CD4-positive, alpha-beta T cell (primary cell): Measurements from ENCODE around the gene ZNF792. TPM values are rescaled to one million over a fixed set of nuclear protein-coding genes. Genes with fewer than 3 reads are reported as not detected.

Experiments
- ATAC-seq: fragments of 200-7000 bp; cut with Tn5 transposase; one replicate; pipeline ENCODE4 v1.10.0; 2022; ENCODE audit warnings: mild to moderate bottlenecking; ENCODE audit not compliant: poor library complexity
- CTCF ChIA-PET: fragments of 350-600 bp; sonication (Branson Sonifier 250); formaldehyde crosslinking; loops from one replicate; lab custom pipeline; 2021; ENCODE audit warnings: antibody characterized with exemption, inconsistent platforms; lab: Charles Lee
- POLR2A ChIA-PET: fragments of 350-600 bp; sonication (Branson Sonifier 250); formaldehyde crosslinking; loops from one replicate; lab custom pipeline; 2021; ENCODE audit warnings: antibody characterized with exemption, inconsistent platforms; lab: Charles Lee
- DNase-seq, 14 experiments: peaks; one replicate each; pipeline ENCODE4 v3.0.0-alpha.2; 2013 to 2020; ENCODE audit warnings: mixed read lengths in 2 of 14
- H3K27ac ChIP-seq, 2 donors: one replicate each; pipeline versions ENCODE4 v1.5.1 to v1.7.0; 2013; ENCODE audit warnings: low read length in 2 of 2, low read depth in 1 of 2, mild to moderate bottlenecking in 1 of 2
- H3K27me3 ChIP-seq, 2 experiments: 1 replicate in 1 of 2; 2 replicates in 1 of 2; pipeline versions ENCODE4 v1.6.1 to v1.7.0; 2013; ENCODE audit warnings: low read length in 2 of 2, control low read depth in 1 of 2, mild to moderate bottlenecking in 1 of 2, moderate library complexity in 1 of 2; ENCODE audit not compliant: insufficient read depth in 2 of 2, control insufficient read depth in 1 of 2
- H3K36me3 ChIP-seq: one replicate; pipeline ENCODE4 v1.6.1; 2013; ENCODE audit warnings: low read length, control low read depth; ENCODE audit not compliant: insufficient read depth
- H3K4me1 ChIP-seq: one replicate; pipeline ENCODE4 v1.6.1; 2013; ENCODE audit warnings: low read length, control low read depth; ENCODE audit not compliant: insufficient read depth
- H3K4me3 ChIP-seq: one replicate; pipeline ENCODE4 v1.5.1; 2013; ENCODE audit warnings: mild to moderate bottlenecking, low read length, moderate library complexity
- H3K9me3 ChIP-seq, 2 experiments: 1 replicate in 1 of 2; 2 replicates in 1 of 2; pipeline versions ENCODE4 v1.6.1 to v1.7.0; 2013; ENCODE audit warnings: low read length in 2 of 2, mild to moderate bottlenecking in 2 of 2, control low read depth in 1 of 2, moderate library complexity in 1 of 2; ENCODE audit not compliant: control insufficient read depth in 1 of 2, insufficient read depth in 1 of 2
- H3K27ac Mint-ChIP-seq: one replicate; pipeline ENCODE4 v1.8.0; 2020; ENCODE audit warnings: mixed read lengths
- H3K27me3 Mint-ChIP-seq: one replicate; pipeline ENCODE4 v1.8.0; 2021; ENCODE audit warnings: mixed read lengths
- H3K36me3 Mint-ChIP-seq: one replicate; pipeline ENCODE4 v1.8.0; 2021; ENCODE audit warnings: low read depth, mixed read lengths
- H3K4me1 Mint-ChIP-seq: one replicate; pipeline ENCODE4 v1.8.0; 2021; ENCODE audit warnings: low read depth, mixed read lengths
- H3K4me3 Mint-ChIP-seq: one replicate; pipeline ENCODE4 v1.8.0; 2020; ENCODE audit warnings: mild to moderate bottlenecking, mixed read lengths
- H3K9me3 Mint-ChIP-seq: one replicate; pipeline ENCODE4 v1.8.0; 2020; ENCODE audit warnings: mixed read lengths
- intact Hi-C, 2 experiments: fragments of 100-400 bp; cut with DNase I in 1 of 2; cut with micrococcal nuclease in 1 of 2; formaldehyde crosslinking; loops; one replicate each; pipeline versions ENCODE4 v1.15.1 to v1.9.0; 2023 to 2025; cut with DNase I, micrococcal nuclease
- total RNA-seq, 174 experiments: library from RNA in 2 of 174; stranded (reverse) in 2 of 174; gene quantifications; one replicate each; pipeline ENCODE4 v1.2.3 and lab custom pipeline; 2021 to 2026
- TF ChIP-seq, protein P1 (sequence below): fragments of 200-600 bp; IDR thresholded peaks from one replicate; pipeline ENCODE4 v1.8.0; 2022; ENCODE audit warnings: antibody characterized with exemption, mild to moderate bottlenecking

The ZNF792 gene
- total RNA-seq, 2 experiments from 2014 or later, result 6.8 to 8.9 TPM

GRCh38 chr19:34976611-34977010 lies 12.6 kb upstream of the ZNF792 start:
- ATAC-seq (no peak), DNase-seq (peak in 1 of 14 experiments; percentile 8)
- Histone ChIP-seq H3K4me1 (peaks cover 21% of the 10 kb centered on the region), H3K27me3 (no peaks in the 10 kb centered on the region), H3K36me3 (no peaks in the 10 kb centered on the region), H3K27ac (no peak overlapping the region), H3K9me3 (peaks cover 0 to 11% of the 10 kb centered on the region in 2 experiments), H3K4me3 (no peak overlapping the region)
- ChIA-PET POLR2A (interaction anchor here (0.9 to 1.0 kb wide), 2 partner anchors 16 to 38 kb away, joined by 3 to 4 read pairs; no protein-coding TSS in a partner anchor), CTCF (no interaction called here)
- Mint-ChIP-seq H3K4me3 (no peak overlapping the region), H3K9me3 (peaks cover 4% of the 10 kb centered on the region), H3K27ac (no peak overlapping the region), H3K27me3 (no peaks in the 10 kb centered on the region), H3K4me1 (peaks cover 22% of the 10 kb centered on the region), H3K36me3 (peaks cover 4% of the 10 kb centered on the region)
- intact Hi-C loops, result loop anchor here in 1 of 2 experiments (10.0 kb wide), 1 partner anchor 168 kb away; the partner anchor contains the start of gene FXYD7
- TF ChIP-seq, protein P1, sequence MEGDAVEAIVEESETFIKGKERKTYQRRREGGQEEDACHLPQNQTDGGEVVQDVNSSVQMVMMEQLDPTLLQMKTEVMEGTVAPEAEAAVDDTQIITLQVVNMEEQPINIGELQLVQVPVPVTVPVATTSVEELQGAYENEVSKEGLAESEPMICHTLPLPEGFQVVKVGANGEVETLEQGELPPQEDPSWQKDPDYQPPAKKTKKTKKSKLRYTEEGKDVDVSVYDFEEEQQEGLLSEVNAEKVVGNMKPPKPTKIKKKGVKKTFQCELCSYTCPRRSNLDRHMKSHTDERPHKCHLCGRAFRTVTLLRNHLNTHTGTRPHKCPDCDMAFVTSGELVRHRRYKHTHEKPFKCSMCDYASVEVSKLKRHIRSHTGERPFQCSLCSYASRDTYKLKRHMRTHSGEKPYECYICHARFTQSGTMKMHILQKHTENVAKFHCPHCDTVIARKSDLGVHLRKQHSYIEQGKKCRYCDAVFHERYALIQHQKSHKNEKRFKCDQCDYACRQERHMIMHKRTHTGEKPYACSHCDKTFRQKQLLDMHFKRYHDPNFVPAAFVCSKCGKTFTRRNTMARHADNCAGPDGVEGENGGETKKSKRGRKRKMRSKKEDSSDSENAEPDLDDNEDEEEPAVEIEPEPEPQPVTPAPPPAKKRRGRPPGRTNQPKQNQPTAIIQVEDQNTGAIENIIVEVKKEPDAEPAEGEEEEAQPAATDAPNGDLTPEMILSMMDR, result no peak

- no peaks in the 10 kb centered on the region for H3K36me3 ChIP-seq
- peaks cover 0 to 11% of the 10 kb centered on the region in 2 experiments for H3K9me3 ChIP-seq
- peaks cover 22% of the 10 kb centered on the region for H3K4me1 Mint-ChIP-seq
- ChIA-PET CTCF (interaction anchor here (4.7 kb wide), 1 partner anchor 39 kb away, joined by 50 read pairs; no protein-coding TSS in a partner anchor), POLR2A (interaction anchor here (0.7 to 4.4 kb wide), 3 partner anchors 26 to 39 kb away, joined by 3 to 58 read pairs (median 12); partner anchors contain the start of gene GRAMD1A)
- no peak overlapping the region for H3K4me3 Mint-ChIP-seq
- H3K27ac Mint-ChIP-seq, result peak overlapping the region; percentile 18
- ATAC-seq, result no peak
- no peaks in the 10 kb centered on the region for H3K27me3 Mint-ChIP-seq
- H3K27me3 ChIP-seq, result no peaks in the 10 kb centered on the region
- H3K4me3 ChIP-seq, result no peak overlapping the region
- H3K4me1 ChIP-seq, result peaks cover 21% of the 10 kb centered on the region
- intact Hi-C loops, result loop anchor here (2.0 to 10.0 kb wide), 2 partner anchors 22 to 170 kb away; partner anchors contain the start of gene FXYD7 (in 1 of the 2)
- H3K36me3 Mint-ChIP-seq, result peaks cover 4% of the 10 kb centered on the region
- peaks cover 4% of the 10 kb centered on the region for H3K9me3 Mint-ChIP-seq
- H3K27ac ChIP-seq, result no peak overlapping the region
- TF ChIP-seq, protein P1, result no peak
- no peak for DNase-seq
Measured at GRCh38 chr19:34975056-34975455, 11.0 kb upstream of the ZNF792 start.

DNA sequence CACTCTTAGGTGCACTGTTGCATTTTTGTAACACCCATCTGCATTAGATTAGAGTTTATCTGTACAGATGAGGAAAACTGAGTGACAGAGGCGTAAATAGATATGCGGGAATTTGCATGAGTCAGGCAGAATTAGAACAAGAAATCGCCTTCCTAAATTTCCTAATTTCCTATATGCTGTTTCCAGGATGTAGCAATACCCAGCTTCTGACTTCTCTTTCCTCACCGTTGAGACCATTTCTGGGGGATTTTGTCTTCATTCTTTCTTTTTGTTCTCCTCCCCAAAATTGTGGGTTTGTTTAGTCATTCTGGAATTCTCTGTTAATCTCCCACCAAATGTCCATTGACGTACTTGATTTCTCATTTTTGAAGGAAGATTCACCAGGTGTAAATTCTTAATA lies 10.6 kb upstream of the ZNF792 start:
- DNase-seq, result peak in 1 of 14 experiments; percentile 37
- peaks cover 4% of the 10 kb centered on the region for H3K9me3 Mint-ChIP-seq
- intact Hi-C loops, result loop anchor here (2.0 to 10.0 kb wide), 3 partner anchors 22 to 170 kb away; partner anchors contain the start of gene FXYD7 (in 2 of the 2)
- no peak for ATAC-seq
- H3K27ac Mint-ChIP-seq, result peak overlapping the region; percentile 18
- TF ChIP-seq, protein P1, result no peak
- H3K4me1 Mint-ChIP-seq, result peaks cover 22% of the 10 kb centered on the region
- H3K4me3 Mint-ChIP-seq, result no peak overlapping the region
- CTCF ChIA-PET, result interaction anchor here (2.4 to 4.7 kb wide), 2 partner anchors 27 to 39 kb away, joined by 10 to 50 read pairs; no protein-coding TSS in a partner anchor
- H3K9me3 ChIP-seq, result peaks cover 0 to 15% of the 10 kb centered on the region in 2 experiments
- H3K36me3 Mint-ChIP-seq, result peaks cover 4% of the 10 kb centered on the region
- no peaks in the 10 kb centered on the region for H3K27me3 ChIP-seq
- H3K4me1 ChIP-seq, result peaks cover 21% of the 10 kb centered on the region
- POLR2A ChIA-PET, result interaction anchor here (1.2 to 4.4 kb wide), 5 partner anchors 23 to 52 kb away, joined by 3 to 58 read pairs (median 5); partner anchors contain the start of gene GRAMD1A
- no peak overlapping the region for H3K27ac ChIP-seq
- H3K4me3 ChIP-seq, result no peak overlapping the region
- no peaks in the 10 kb centered on the region for H3K27me3 Mint-ChIP-seq
- H3K36me3 ChIP-seq, result no peaks in the 10 kb centered on the region
